ENCODE measurements around the gene KCNQ1. TPM values are rescaled to one million over a fixed set of nuclear protein-coding genes. Genes with fewer than 3 reads are reported as not detected.

Gene KCNQ1
- polyA plus RNA-seq, 3 donors = 11.5 to 13.4 (median 12.7) TPM

- DNase-seq = no peak
These were observed 374.5 kb downstream of the KCNQ1 start for GRCh38 chr11:2819316-2819715.

GRCh38 chr11:2820976-2821375, 376.2 kb downstream of the KCNQ1 start:
- DNase-seq = no peak

GRCh38 chr11:2821891-2822290, 377.1 kb downstream of the KCNQ1 start:
- DNase-seq = no peak

GRCh38 chr11:2824851-2825250, 380.0 kb downstream of the KCNQ1 start:
- no peak for DNase-seq

- no peak for DNase-seq
These were observed 380.6 kb downstream of the KCNQ1 start for GRCh38 chr11:2825261-2825888.

GRCh38 chr11:2825889-2826678, 381.3 kb downstream of the KCNQ1 start:
- DNase-seq = peak; percentile 83

GRCh38 chr11:2826679-2827056, 381.9 kb downstream of the KCNQ1 start:
- no peak for DNase-seq

- no peak for DNase-seq
These were observed 382.4 kb downstream of the KCNQ1 start for GRCh38 chr11:2827256-2827655.

- DNase-seq = no peak
These were observed 383.0 kb downstream of the KCNQ1 start for GRCh38 chr11:2827792-2828191.

GRCh38 chr11:2828585-2829330, 383.9 kb downstream of the KCNQ1 start:
- no peak for DNase-seq

GRCh38 chr11:2830030-2830812, 385.4 kb downstream of the KCNQ1 start:
- no peak for DNase-seq

GRCh38 chr11:2830886-2831285, 386.1 kb downstream of the KCNQ1 start:
- DNase-seq = no peak

GRCh38 chr11:2831781-2832532, 387.1 kb downstream of the KCNQ1 start:
- no peak for DNase-seq

- no peak for DNase-seq
These were observed 387.8 kb downstream of the KCNQ1 start for GRCh38 chr11:2832533-2833020.

- no peak for DNase-seq
These were observed 388.4 kb downstream of the KCNQ1 start for GRCh38 chr11:2833051-2833715.

GRCh38 chr11:2833716-2834502, 389.1 kb downstream of the KCNQ1 start:
- DNase-seq = no peak

- DNase-seq = no peak
These were observed 389.9 kb downstream of the KCNQ1 start for GRCh38 chr11:2834503-2835273.

- no peak for DNase-seq
These were observed 390.5 kb downstream of the KCNQ1 start for GRCh38 chr11:2835296-2835695.

- DNase-seq = no peak
These were observed 390.9 kb downstream of the KCNQ1 start for GRCh38 chr11:2835751-2836150.
